ENCODE results near the gene ITPR1.

DNA sequence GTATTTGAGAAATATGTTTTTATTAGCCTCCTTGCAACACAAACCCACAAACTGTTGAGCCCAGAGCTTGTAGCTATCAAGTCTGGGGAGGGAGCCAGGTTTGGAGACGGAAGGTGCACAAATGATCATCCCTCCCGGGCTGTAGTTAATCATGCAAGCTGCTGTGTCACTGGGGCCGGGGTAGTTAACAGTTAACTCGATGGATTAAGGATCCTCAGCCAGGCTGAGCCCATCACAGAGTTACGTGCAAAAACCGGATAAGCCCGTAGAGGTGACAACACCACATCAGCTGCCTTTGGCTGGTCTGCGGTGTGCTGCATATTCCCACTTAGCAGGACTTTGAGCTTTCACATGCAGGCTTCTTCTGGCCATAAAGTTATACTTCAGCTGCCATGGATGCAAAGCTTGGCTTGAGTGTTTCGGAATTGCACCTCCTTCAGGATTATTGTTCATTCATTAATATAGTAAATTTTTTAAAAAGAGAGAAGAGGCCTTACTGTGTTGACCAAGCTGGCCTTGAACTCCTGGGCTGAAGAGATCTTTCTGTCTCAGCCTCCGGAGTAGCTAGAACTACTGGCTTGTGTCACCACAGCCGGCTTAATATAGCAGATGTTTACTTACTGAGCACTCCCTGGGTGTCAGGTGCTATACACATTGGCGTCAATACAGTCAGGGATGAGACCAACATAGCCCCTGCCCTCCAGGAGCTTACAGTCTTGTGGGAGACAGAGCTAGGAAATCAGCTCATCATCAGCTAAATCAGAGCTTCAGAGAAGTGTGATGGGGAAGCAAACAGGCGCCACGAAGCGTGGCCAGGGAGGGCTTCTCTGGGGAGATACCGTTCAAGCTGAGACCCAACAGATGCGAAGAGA lies 259.3 kb downstream of the ITPR1 start:
- TF ChIP-seq CTCF (tag by site-specific recombination; IDR thresholded peaks at IDR 0.05) (no peak), ZNF266 (tag by site-specific recombination; IDR thresholded peaks at IDR 0.05; ENCODE audit: low read depth) (no peak), REPIN1 (tag by site-specific recombination; IDR thresholded peaks at IDR 0.05; ENCODE audit: low read depth) (no peak), KLF1 (tag by site-specific recombination; IDR thresholded peaks at IDR 0.05) (no peak), ZNF350 (tag by site-specific recombination; IDR thresholded peaks at IDR 0.05) (no peak), ZNF670 (tag by site-specific recombination; IDR thresholded peaks at IDR 0.05; ENCODE audit: low read depth) (no peak), ZFP41 (tag by site-specific recombination; IDR thresholded peaks at IDR 0.05; ENCODE audit: borderline replicate concordance) (no peak), OVOL3 (tag by site-specific recombination; IDR thresholded peaks at IDR 0.05) (no peak), ZBTB8A (tag by site-specific recombination; IDR thresholded peaks at IDR 0.05) (no peak), ZNF664 (tag by site-specific recombination; IDR thresholded peaks at IDR 0.05) (no peak)

Measured in HEK293 (cell line).